Body of pancreas (tissue), 4 donors: ENCODE measurements around the gene HOOK2.

Experiments used
- CTCF ChIP-seq, 7 experiments: fragments of 450-650 bp in 4 of 7; fragments of 200-600 bp in 3 of 7; sonication (generic) in 3 of 7; IDR thresholded peaks; one replicate each; pipeline ENCODE4 v1.5.1; 2016 to 2019; ENCODE audit warnings: antibody characterized with exemption in 7 of 7
- POLR2A ChIP-seq, 3 donors: fragments of 450-650 bp; IDR thresholded peaks; one replicate each; pipeline ENCODE4 v1.6.1; 2016; ENCODE audit warnings: antibody characterized with exemption in 3 of 3, mild to moderate bottlenecking in 2 of 3

- TF ChIP-seq CTCF (IDR thresholded peaks at IDR 0.05) (no peak), POLR2A (IDR thresholded peaks at IDR 0.05) (no peak)
Observed at GRCh38 chr19:12821761-12822160, 46.4 kb upstream of the HOOK2 start.
